Coronary artery (tissue), 2 donors: ENCODE measurements around the gene LTBP1.

Experiments used
- DNase-seq: peaks from one replicate; pipeline ENCODE4 v3.0.0-alpha.2; 2017; ENCODE audit warnings: low spot score
- H3K27ac ChIP-seq, 2 donors: fragments of 200-600 bp; sonication (generic); one replicate each; pipeline ENCODE4 v1.5.1; 2016 to 2019
- H3K4me3 ChIP-seq: fragments of 200-600 bp; sonication (generic); 2 replicates; pipeline ENCODE4 v1.5.1; 2016; ENCODE audit warnings: mild to moderate bottlenecking, moderate library complexity
- CTCF ChIP-seq: fragments of 200-600 bp; sonication (generic); IDR thresholded peaks from one replicate; pipeline ENCODE4 v1.5.1; 2019; ENCODE audit warnings: antibody characterized with exemption

The LTBP1 gene

GRCh38 chr2:33339269-33339668 lies 392.5 kb downstream of the LTBP1 start:
- no peak for DNase-seq
- Histone ChIP-seq H3K4me3 (no peak overlapping the region), H3K27ac (peak overlapping the region in 1 of 2 donors; percentile 1)
- no peak for TF ChIP-seq CTCF

- Histone ChIP-seq H3K4me3 (no peak overlapping the region), H3K27ac (peak overlapping the region; percentile 38 to 76)
- DNase-seq, result peak; percentile 89
- no peak for TF ChIP-seq CTCF
These were observed 393.5 kb downstream of the LTBP1 start for GRCh38 chr2:33340280-33340679.

DNA sequence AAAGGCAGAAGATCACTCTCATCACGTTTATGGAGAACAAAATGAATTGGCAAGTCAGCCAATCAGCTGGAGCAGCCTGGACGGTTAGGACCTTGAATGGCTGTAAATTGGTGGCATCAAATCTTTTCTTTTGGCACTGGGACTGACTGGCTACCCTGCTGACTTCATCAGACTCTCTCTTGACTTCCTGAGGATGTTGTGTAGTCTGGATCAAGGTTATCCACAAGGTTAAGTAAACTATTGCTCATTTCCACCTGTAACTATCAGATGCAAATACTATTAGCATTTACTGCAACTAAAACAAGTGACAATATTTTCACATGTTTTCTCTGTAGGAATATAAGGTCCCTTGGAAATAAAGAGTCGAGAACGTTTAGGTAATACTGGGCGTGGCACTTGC lies 395.4 kb downstream of the LTBP1 start:
- peak overlapping the region in 1 of 2 donors; percentile 53 for H3K27ac ChIP-seq
- DNase-seq, result no peak
- H3K4me3 ChIP-seq, result no peak overlapping the region
- TF ChIP-seq CTCF, result no peak

- DNase-seq, result no peak
- Histone ChIP-seq H3K27ac (no peak overlapping the region), H3K4me3 (no peak overlapping the region)
- TF ChIP-seq CTCF, result no peak
These were observed 396.0 kb downstream of the LTBP1 start for GRCh38 chr2:33342705-33343104.

DNA sequence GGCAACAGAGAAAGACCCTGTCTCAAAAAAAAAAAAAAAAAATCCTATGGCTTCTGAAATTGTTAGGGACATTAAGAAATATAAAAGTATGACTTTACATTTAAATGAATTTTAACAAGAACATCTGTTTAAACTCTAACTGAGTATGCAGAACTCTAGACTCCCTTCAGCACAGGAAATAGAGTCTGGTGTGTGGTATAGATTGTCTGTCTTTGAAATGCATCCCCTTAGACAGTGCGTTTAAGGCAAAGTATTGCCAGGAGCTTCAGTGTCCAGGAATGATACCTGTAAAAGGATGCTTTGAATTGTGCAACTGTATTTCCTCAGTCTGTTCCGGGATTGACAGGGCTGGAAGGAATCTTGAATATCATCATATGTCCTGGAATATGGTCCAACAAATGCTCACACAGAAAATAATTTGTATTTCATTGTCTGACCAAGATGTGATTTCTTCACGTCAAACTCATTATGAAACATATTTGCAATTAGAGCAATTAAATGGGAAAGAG lies 396.7 kb downstream of the LTBP1 start:
- H3K4me3 ChIP-seq, result no peak overlapping the region
- DNase-seq, result no peak
- H3K27ac ChIP-seq, result no peak overlapping the region
- TF ChIP-seq CTCF, result no peak

DNA sequence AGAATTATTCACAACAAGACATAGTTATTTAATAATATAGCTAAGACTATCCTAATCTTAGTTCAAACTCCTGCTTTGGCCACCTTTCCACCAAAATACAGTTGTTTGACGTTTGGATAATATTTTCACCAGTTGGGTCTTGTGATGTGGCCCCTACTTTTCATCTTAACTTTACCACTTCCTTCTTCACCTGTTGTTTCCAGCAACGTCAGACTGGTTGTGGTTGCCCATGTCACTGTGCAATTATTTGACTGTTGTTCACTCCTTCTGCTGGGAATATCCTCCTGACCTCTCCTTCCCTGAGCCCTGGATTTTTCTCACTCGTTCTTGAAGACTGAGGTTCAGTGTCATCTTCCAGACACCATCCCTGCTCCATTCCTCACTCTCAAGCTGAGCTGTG lies 397.5 kb downstream of the LTBP1 start:
- Histone ChIP-seq H3K4me3 (no peak overlapping the region), H3K27ac (no peak overlapping the region)
- no peak for TF ChIP-seq CTCF
- no peak for DNase-seq

GRCh38 chr2:33347856-33348255 lies 401.1 kb downstream of the LTBP1 start:
- DNase-seq, result no peak
- Histone ChIP-seq H3K4me3 (no peak overlapping the region), H3K27ac (peak overlapping the region in 1 of 2 donors; percentile 10)
- no peak for TF ChIP-seq CTCF
